Activated CD4-positive, CD25-positive, alpha-beta regulatory T cell treated with anti-CD3 and anti-CD28 coated beads, Interleukin-2, amount 50 U/mL, for 24 hours (primary cell): ENCODE data around the gene EOLA2.
A peak's percentile ranks its signal among the peaks of the same experiment; 100 is the strongest.
"Not testable (repeated sequence)": the region's sequence is repeated elsewhere in the genome, so short reads cannot be mapped to it uniquely, and the experiment has no call there.

Experiments
- ATAC-seq, 2 donors: fragments of 150-1000 bp; cut with Tn5 transposase; one replicate each; pipeline ENCODE4 v1.10.0; 2021; ENCODE audit warnings: mild to moderate bottlenecking in 1 of 2, moderate library complexity in 1 of 2

Gene EOLA2

DNA sequence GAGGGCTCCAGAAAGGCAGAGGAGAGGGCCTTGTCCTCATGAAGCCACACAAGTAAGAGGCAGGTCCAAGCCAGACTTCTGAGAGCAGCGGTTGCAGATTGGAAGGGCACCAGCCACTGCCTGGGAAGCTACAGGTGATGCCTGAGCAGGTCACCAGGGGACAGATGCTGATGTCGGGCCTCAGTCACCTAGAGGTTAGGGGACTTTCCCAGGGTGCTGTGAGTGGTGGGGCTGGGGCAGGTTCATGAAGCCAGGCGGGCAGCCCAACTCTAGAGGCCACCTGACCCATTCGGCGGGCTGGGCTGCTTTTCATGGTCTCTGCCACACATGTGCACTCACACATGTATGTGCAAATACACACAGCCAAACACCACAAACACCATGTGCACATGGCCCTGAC, 5.3 kb downstream of the EOLA2 start:
- ATAC-seq: not testable (repeated sequence)

GRCh38 chrX:149932150-149932549, 6.1 kb downstream of the EOLA2 start:
- ATAC-seq: not testable (repeated sequence)

GRCh38 chrX:149931355-149931754, 6.9 kb downstream of the EOLA2 start:
- not testable (repeated sequence) for ATAC-seq

GRCh38 chrX:149929400-149929799, 8.9 kb downstream of the EOLA2 start, which contains the start of gene HSFX4:
TSS of gene HSFX4 (plus strand) at chrX:149929573. CDS start at chrX:149929645, 72 bp downstream.
- not testable (repeated sequence) for ATAC-seq

- ATAC-seq: not testable (repeated sequence)
Observed at GRCh38 chrX:149928635-149929034, 9.7 kb downstream of the EOLA2 start.

- peak; percentile 37 to 51 for ATAC-seq
Observed at GRCh38 chrX:149927964-149928258, 10.4 kb downstream of the EOLA2 start.

DNA sequence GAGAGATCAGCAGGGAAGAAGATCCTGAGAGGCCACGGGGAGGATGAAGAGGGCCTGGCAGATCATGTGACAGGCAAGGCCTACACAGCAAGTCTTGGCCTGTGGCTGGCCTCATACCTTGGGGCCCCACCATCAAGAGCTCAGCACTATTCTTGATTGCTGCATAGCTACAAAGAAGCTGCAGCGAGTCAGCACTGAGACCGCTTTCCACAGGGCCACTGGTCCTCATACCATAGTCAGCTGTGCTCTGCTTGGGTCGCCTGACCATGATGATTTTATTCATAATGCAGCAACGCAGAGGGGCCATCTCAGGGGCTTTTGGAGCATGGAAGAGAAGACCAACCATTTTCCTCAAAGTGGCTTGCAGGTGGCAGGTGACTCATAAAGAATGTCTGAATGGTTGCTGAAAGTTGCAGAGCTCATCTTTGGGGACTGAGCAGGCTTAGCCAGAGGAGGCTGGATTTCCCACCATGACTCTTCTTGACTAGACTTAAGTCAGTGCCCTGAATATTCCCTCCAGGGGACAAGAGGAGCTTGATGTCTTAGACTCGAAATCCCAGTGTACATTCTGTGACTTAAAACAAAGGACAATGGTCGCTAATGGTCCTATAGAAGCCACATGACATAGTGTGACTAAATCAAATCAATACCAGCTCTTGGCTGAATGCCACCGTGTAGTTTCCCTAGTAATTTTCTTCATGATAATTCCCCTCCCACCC, 10.9 kb downstream of the EOLA2 start:
- ATAC-seq: peak; percentile 57 to 59

GRCh38 chrX:149924434-149924833, 13.9 kb downstream of the EOLA2 start:
- ATAC-seq: peak in 1 of 2 donors; percentile 33

DNA sequence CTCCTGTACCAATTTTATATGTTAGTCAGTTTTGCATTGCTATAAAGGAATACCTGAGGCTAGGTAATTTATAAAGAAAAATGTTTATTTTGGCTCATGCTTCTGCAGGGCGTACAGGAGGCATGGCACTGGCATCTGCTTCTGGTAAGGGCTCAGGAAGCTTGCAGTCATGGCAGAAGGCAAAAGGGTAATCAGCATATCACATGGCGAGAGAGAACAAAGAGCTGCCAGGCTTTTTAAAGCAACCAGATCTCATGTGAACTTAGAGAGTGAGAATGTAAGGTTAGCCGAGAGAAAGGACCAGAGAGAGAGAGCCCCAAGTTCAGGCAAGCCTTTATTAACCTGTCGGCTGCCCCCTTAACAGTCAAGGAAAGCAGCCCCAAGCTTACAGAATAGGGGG, 14.5 kb downstream of the EOLA2 start:
- not testable (repeated sequence) for ATAC-seq

DNA sequence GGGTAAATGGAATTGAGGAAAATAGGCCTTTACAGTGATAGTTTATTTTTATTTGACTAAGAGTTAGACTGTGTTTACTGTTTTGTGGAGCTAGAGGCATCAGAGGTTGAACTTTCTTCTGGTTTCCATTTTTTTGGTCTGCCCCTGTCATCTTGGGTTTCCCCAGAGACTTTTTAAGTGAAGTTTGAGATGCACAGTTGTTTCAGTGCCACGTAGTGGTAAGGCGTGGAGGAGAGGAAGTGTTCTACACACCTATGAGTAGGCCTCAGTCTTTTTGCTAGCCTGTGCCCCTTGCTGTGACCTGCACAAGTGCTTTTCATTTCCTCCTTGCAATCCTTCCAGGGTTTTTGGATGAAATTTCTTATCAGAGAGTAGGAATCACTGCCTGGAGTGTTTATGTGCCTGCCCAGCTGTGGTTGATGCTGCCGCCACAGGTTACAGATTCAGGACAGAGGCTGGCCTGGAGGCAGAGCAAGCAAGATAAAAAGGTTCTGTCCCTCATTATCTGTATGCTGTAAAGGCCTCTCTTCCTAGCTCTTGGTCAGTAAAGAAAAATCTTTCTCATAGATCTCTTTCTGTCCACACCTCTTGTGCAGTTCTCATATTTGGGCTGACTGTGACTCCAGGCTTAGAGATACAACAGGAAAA, 21.4 kb downstream of the EOLA2 start:
- peak; percentile 41 to 55 for ATAC-seq

- ATAC-seq: no peak
Observed at GRCh38 chrX:149910178-149910695, 28.1 kb downstream of the EOLA2 start.

DNA sequence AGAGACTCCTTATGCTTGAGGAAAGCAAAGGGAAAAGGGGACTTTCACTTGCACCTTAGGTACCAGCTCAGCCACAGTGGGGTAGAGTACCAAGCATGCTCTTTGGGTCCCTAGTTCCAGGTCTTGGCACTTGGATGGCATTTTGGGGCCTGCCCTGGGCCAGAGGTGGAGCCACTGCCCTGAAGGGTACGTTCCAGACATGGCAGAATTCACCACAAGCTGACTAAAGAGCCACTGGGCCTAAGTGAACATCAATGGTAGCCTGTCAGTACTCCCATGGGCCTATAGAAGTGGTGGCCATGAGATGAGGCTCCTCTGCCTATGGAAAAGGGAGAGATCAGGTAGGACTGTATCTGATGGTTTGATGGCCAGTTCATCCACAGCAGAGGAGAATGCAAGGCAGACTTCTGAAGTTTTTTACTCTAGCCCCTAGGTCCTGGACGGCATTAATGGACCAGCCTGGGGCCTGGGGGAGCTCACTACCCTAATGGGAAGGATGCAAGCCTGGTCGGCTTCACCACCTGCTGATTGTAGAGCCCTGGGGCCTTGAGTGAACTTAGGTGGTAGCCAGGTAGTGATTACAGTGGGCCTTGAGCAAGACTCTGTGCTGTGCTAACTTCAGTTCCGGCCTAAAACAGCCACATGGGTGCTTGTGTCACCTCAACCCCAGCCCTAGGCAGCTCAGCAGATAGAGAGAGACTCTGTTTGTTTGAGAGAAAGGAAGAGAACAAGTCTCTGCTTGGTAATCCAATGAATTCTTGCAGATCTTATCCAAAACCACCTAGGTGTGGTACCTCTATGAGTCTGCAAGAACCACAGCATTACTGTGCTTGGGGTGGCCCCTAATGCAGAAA, 28.7 kb downstream of the EOLA2 start:
- peak; percentile 51 to 58 for ATAC-seq

GRCh38 chrX:149908727-149909126, 29.6 kb downstream of the EOLA2 start:
- no peak for ATAC-seq

DNA sequence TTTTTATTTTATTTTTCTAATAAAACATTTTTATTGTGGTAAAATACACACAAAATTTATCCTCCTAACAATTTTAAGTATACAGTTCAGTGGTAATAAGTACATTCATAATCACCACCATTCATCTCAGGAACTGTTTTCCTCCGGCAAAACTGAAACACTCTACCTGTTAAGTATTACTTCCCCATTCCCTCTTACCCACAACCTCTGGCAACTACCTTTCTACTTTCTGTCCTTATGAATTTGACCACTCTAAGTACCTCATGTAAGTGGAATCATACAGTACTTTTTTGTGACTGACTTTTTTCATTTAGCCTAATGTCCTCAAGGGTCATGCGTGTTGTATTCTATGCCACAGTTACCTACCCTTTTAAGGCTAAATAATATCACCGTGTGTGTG, 30.0 kb downstream of the EOLA2 start:
- no peak for ATAC-seq

- ATAC-seq: peak; percentile 35 to 48
Observed at GRCh38 chrX:149903889-149904748, 34.2 kb downstream of the EOLA2 start.

DNA sequence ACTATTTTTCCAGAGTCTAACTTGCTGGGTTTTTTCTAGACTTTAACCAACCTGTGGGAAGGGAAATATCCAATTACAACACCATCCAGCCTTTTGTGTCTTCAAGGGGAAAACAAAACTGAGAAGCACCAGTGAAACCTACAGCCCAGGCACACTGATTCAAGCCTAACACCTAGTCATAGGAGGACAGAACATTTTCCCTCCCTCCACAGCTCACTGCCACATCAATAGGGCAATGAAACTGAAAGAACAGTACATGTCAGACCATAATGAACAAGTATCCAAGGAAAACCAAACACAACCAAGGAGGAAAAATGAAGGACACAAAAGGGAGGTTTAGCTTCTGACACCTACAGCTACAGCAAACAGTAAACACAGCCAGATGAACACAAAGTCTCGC, 39.7 kb downstream of the EOLA2 start:
- peak in 1 of 2 donors; percentile 48 for ATAC-seq

DNA sequence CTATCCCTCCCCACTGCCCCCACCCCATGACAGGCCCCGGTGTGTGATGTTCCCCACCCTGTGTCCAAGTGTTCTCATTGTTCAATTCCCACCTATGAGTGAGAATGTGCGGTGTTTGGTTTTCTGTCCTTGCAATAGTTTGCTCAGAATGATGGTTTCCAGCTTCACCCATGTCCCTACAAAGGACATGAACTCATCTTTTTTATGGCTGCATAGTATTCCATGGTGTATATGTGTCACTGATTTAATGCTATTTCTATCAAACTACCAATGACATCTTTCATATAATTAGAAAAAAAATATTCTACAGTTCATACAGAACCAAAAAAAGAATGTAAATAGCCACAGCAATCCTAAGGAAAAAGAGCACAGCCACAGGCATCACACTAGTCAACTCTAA, 47.5 kb downstream of the EOLA2 start:
- ATAC-seq: not testable (repeated sequence)
